ENCODE data around the gene ITK.

Gene ITK

GRCh38 chr5:157252711-157253465 is 72.2 kb downstream of the ITK start:
- peak; percentile 52 for DNase-seq

- DNase-seq = peak; percentile 78
Measured at GRCh38 chr5:157253547-157253946, 72.9 kb downstream of the ITK start.

- DNase-seq = no peak
Measured at GRCh38 chr5:157258450-157258849, 77.8 kb downstream of the ITK start.

- DNase-seq = no peak
Measured at GRCh38 chr5:157259699-157260098, 79.1 kb downstream of the ITK start.

- no peak for DNase-seq
Measured at GRCh38 chr5:157263496-157264090, 83.0 kb downstream of the ITK start.

GRCh38 chr5:157265714-157266285 is 85.2 kb downstream of the ITK start, which contains the start of gene CYFIP2:
TSS of gene CYFIP2 (plus strand) at chr5:157266123. CDS start at chr5:157285362, 19,239 bp downstream.
- peak; percentile 90 for DNase-seq

- peak; percentile 69 for DNase-seq
Measured at GRCh38 chr5:157266286-157267007, 85.8 kb downstream of the ITK start.

- no peak for DNase-seq
Measured at GRCh38 chr5:157267025-157267424, 86.4 kb downstream of the ITK start.

- peak; percentile 39 for DNase-seq
Measured at GRCh38 chr5:157267761-157268480, 87.3 kb downstream of the ITK start.

GRCh38 chr5:157269165-157269671 is 88.6 kb downstream of the ITK start:
- DNase-seq = no peak

GRCh38 chr5:157269761-157270272 is 89.2 kb downstream of the ITK start:
- DNase-seq = no peak

GRCh38 chr5:157270771-157271170 is 90.1 kb downstream of the ITK start:
- no peak for DNase-seq

- DNase-seq = no peak
Measured at GRCh38 chr5:157271740-157272271, 91.2 kb downstream of the ITK start.

- DNase-seq = no peak
Measured at GRCh38 chr5:157273131-157273556, 92.5 kb downstream of the ITK start.

GRCh38 chr5:157275403-157275802 is 94.8 kb downstream of the ITK start:
- DNase-seq = no peak

- no peak for DNase-seq
Measured at GRCh38 chr5:157278319-157279037, 97.8 kb downstream of the ITK start.

GRCh38 chr5:157279605-157280239 is 99.1 kb downstream of the ITK start:
- no peak for DNase-seq

- DNase-seq = no peak
Measured at GRCh38 chr5:157280927-157281326, 100.3 kb downstream of the ITK start.

- DNase-seq = no peak
Measured at GRCh38 chr5:157282150-157282549, 101.5 kb downstream of the ITK start.

- DNase-seq = no peak
Measured at GRCh38 chr5:157283434-157283833, 102.8 kb downstream of the ITK start.
